NCI-H1694 (cell line): Measurements from ENCODE around the gene RRBP1.

Source experiments
- DNase-seq: peaks from one replicate; lab custom pipeline; 2025; lab: John Stamatoyannopoulos, UW

Gene RRBP1

DNA sequence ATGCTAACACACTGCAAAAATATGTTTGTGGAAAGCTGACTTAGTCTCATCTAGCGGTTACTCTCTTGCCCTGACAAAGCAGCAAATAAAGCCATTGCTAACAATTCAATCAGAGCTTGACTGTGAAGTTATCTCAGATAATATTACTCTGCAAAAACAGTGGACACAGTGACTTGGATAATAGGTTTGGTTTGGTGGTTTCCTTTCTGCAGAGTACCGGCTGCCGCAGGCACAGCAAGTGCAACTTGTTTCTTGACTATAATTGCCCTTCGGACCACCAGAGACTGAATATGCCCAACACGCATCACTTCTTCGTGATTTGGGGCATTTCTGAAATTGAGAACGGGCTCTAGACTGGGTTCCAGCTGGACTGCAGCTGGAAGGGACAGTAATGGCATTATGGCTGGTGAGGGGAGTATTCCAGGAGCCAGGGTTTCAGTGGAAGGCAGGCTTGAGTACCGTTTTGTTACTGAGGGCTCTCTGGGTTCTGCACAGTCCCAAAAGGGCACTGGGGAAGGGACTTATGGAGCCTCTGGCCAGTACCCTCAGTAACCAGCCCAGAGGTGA, 72.1 kb downstream of the RRBP1 start:
- DNase-seq: no peak

- no peak for DNase-seq
These were observed 73.1 kb downstream of the RRBP1 start for GRCh38 chr20:17608701-17609497.

DNA sequence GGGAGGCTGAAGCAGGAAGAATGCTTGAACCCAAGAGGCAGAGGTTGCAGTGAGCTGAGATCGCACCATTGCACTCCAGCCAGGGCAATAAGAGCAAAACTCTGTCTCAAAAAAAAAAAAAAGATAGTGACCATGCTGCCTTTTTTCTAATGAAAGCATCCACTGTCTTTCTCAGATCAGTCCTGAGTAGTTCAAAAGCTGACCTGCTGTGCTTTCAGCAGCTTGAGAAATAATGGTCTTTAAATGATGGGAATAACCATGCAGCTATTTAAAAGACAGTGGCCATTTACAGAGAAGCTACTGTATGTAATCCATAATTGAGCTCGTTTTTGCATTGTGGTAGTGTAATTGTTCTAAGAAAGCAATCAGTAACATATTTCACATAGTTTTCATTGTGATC, 76.0 kb downstream of the RRBP1 start:
- no peak for DNase-seq

- no peak for DNase-seq
These were observed 76.8 kb downstream of the RRBP1 start for GRCh38 chr20:17605131-17605660.

DNA sequence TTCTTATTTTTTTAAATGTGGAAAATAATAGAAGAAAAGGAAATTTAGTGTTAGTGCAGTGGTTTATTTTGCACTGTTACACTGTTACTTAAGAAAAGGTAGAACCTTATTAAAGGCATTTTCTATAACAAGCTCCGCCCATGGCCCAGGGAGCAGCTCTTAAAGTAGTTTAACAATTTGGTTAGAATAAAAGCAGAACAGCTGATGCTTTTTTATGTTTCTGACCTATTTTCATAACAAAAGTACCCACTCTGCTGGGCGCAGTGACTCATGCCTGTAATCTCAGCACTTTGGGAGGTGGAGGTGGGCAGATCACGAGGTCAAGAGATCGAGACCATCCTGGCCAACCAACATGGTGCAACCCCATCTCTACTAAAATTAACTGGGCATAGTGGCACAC, 79.5 kb downstream of the RRBP1 start:
- DNase-seq: no peak

- no peak for DNase-seq
These were observed 80.1 kb downstream of the RRBP1 start for GRCh38 chr20:17601957-17602356.

DNA sequence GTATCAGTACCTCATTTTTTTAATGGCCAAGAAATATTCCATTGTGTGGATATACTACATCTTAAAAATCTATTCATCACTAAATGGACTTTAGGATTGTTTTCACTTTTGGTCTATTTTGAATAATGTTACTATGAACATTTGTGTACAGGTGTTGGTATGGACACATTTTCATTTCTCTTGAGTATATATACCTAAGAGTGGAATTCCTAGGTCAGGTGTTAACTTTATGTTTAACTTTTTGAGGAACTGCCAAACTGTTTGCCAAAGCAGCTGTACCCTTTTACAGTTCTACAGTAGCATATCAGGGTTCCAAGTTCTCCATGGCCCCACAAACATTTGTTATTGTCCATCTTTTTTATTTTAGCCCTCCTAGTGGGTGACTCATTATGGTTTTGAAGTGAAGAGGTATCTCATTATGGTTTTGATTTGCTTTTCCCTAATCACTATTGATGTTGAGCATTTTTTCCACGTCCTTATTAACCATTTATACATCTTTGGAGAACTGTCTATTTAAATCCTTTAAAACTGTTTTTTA, 84.0 kb downstream of the RRBP1 start:
- DNase-seq: no peak

DNA sequence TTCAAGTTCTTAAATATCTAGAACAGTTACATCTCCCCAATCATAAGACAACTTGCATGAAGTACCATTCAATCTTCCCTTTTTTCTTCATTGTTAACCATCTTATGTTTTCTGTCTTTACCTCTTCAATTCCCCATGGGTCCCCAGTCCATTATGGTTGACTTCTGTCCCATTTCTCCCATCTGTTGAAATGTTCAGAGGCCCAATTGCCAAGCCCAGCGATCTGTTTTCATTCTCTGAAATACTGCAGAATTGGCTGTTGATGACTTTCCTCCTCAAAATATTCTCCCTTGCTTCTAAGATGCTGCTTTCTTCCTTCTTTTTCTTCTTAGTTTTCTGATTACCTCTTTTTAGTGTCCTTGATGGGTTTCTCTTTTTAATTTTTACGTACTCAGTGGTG, 86.2 kb downstream of the RRBP1 start:
- DNase-seq: no peak

- no peak for DNase-seq
These were observed 87.6 kb downstream of the RRBP1 start for GRCh38 chr20:17594443-17594842.

DNA sequence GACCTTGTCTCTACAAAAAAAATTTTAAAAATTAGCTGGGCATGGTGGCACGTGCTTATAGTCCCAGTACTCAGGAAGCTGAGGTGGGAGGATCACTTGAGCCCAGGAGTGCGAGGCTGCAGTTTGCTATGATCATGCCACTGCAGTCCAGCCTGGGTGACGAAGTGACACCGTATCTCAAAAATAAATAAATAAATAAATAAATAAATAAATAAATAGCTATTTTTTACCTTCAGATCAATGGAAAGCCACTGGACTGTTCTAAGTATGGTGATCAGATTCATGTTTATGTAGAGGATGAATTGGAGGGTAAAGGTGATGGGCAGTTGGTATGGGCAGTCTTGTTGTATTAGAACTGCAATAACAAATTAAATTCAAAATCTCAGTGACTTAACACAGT, 88.1 kb downstream of the RRBP1 start:
- no peak for DNase-seq

GRCh38 chr20:17590245-17590644, 91.8 kb downstream of the RRBP1 start:
- DNase-seq: no peak

- no peak for DNase-seq
These were observed 92.7 kb downstream of the RRBP1 start for GRCh38 chr20:17589161-17589834.

DNA sequence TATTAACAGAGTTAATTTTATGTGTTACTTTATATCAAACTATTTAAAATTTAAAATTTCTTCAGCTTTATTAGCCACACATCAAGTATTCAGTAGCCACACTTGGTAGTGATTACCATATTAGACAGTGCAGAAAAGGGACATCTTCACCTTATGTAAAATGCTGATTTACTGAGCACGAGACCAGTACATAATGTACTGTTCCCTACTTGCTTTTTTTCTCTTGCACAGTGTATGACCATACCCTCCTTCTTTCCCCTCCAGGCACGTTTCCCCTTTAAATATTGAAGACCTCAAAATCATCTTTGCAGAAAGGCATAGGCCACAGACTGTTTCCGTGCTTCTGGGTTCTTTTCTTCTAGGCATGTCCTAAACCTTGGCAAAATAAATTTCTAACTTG, 94.2 kb downstream of the RRBP1 start:
- no peak for DNase-seq

DNA sequence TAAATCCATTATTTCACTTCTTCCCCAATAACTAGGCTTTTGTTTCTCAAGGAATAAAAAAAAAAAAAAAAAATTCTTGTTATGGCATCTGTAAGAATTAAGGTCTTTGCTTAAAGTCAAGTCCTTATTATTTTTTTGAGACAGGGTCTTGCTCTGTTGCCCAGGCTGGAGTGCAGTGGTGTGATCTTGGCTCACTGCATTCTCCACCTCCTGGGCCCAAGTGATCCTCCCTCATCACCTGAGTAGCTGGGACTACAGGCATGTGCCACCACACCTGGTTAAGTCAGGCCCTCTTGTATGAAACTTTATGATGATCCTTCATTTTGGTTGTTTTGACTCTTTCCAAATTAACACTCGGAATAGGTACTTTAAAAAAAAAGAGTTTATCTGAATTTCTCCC, 94.9 kb downstream of the RRBP1 start:
- no peak for DNase-seq

GRCh38 chr20:17586250-17586649, 95.8 kb downstream of the RRBP1 start:
- DNase-seq: no peak

DNA sequence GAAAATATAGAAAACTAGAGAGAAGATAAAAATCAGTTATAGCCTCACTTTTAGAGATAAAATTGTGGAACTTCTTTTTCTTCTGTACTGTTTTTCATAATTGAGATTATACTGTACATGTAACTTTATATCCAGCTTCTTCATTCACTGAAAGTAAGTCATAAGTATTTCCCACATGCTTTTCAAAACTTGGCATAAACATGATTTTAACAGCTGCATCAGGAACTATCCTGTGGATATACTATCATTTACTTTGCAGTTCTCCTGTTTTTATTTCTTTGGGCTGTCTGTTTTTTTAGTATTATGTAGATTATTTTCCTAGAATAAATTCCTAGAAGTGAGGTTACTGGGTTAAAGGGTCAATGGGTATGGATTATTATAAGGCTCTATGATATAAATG, 97.4 kb downstream of the RRBP1 start:
- DNase-seq: no peak

- DNase-seq: no peak
These were observed 98.9 kb downstream of the RRBP1 start for GRCh38 chr20:17583126-17583525.

GRCh38 chr20:17580895-17581294, 101.1 kb downstream of the RRBP1 start:
- DNase-seq: no peak

GRCh38 chr20:17579369-17580039, 102.5 kb downstream of the RRBP1 start:
- DNase-seq: no peak

DNA sequence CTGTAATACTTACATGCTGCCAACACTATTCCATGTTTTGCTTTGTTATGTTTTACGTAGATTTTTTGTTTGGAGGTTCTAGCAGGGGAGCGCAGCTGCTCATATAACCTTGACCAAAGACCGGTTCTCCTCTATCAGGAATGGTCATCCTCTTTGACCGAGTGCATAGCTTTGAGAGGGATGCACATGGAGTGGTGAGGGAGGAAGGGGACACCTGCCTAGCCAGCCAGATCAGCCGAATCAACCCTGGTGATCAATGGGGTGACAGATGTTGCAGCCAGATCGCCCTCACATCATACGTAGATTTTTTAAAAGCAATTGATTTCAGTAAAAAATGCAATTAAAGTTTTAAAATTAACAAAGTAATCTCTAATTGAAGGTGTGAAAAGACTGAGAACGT, 105.8 kb downstream of the RRBP1 start:
- DNase-seq: no peak

- DNase-seq: no peak
These were observed 108.6 kb downstream of the RRBP1 start for GRCh38 chr20:17573463-17573862.

DNA sequence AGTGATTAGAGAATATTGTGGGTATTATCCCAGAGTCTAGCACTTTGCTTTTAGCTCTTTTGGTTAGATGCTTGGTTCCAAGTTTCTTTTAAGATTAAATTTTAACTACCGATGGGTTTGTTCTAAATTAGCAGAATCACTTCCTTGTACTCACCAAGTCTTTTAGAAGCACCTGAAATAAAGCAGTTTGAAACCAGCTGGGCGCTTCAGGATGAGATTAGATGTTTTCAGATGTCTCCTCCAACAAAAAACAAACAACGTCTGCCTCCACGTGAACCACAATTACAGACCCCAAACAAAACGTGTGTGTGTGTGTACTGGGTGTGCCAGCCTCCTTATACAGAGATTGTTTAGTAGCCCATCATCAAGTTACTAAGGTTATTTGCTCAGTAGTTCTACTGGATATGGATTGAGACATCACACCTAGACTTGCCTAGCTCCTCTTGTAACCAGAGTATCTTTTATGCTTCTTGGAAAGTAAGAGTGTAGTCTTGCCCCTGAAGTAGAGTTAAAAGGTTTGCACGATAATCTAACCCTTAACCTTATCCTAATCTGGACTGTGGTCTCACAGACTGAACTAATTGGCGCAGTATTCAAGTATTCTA, 109.9 kb downstream of the RRBP1 start:
- DNase-seq: no peak
